SK-N-SH (cell line): ENCODE results near the gene NAMPT.
"Not testable (repeated sequence)": the region's sequence is repeated elsewhere in the genome, so short reads cannot be mapped to it uniquely, and the experiment has no call there.

ENCODE experiments used
- POLR2AphosphoS5 ChIP-seq: IDR thresholded peaks from 2 replicates; pipeline ENCODE4 v1.6.1; 2012; ENCODE audit warnings: low read depth, low read length
- ZBTB33 ChIP-seq: IDR thresholded peaks from 2 replicates; pipeline ENCODE4 v1.4.0; 2012; ENCODE audit warnings: low read depth, borderline replicate concordance
- TF ChIP-seq, protein P1 (sequence below): fragments of 200-600 bp; sonication (generic); IDR thresholded peaks from 2 replicates; pipeline ENCODE4 v1.6.1; 2017; ENCODE audit warnings: antibody characterized with exemption, mild to moderate bottlenecking, moderate library complexity

DNA sequence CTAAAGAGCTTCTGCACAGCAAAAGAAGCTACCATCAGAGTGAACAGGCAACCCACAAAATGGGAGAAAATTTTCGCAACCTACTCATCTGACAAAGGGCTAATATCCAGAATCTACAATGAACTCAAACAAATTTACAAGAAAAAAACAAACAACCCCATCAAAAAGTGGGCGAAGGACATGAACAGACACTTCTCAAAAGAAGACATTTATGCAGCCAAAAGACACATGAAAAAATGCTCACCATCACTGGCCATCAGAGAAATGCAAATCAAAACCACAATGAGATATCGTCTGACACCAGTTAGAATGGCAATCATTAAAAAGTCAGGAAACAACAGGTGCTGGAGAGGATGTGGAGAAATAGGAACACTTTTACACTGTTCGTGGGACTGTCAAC, 13.4 kb upstream of the NAMPT start:
- TF ChIP-seq, protein P1, sequence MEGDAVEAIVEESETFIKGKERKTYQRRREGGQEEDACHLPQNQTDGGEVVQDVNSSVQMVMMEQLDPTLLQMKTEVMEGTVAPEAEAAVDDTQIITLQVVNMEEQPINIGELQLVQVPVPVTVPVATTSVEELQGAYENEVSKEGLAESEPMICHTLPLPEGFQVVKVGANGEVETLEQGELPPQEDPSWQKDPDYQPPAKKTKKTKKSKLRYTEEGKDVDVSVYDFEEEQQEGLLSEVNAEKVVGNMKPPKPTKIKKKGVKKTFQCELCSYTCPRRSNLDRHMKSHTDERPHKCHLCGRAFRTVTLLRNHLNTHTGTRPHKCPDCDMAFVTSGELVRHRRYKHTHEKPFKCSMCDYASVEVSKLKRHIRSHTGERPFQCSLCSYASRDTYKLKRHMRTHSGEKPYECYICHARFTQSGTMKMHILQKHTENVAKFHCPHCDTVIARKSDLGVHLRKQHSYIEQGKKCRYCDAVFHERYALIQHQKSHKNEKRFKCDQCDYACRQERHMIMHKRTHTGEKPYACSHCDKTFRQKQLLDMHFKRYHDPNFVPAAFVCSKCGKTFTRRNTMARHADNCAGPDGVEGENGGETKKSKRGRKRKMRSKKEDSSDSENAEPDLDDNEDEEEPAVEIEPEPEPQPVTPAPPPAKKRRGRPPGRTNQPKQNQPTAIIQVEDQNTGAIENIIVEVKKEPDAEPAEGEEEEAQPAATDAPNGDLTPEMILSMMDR, result not testable (repeated sequence)
- not testable (repeated sequence) for TF ChIP-seq ZBTB33, POLR2AphosphoS5
